H9 (cell line): ENCODE data around the gene VARS1. TPM values are rescaled to one million over a fixed set of nuclear protein-coding genes. Genes with fewer than 3 reads are reported as not detected.
A peak's percentile ranks its signal among the peaks of the same experiment; 100 is the strongest.
"Not testable (repeated sequence)": the region's sequence is repeated elsewhere in the genome, so short reads cannot be mapped to it uniquely, and the experiment has no call there.

Source experiments
- DNase-seq: peaks from one replicate; pipeline ENCODE4 v3.0.0-alpha.2; 2017
- H2AFZ ChIP-seq: one replicate; pipeline ENCODE4 v1.6.1; 2013; ENCODE audit warnings: mild to moderate bottlenecking, low read length, control low read depth, moderate library complexity
- H2AK5ac ChIP-seq: 2 replicates; pipeline ENCODE4 v1.6.1; 2013; ENCODE audit warnings: low read length, control low read depth, mixed read lengths; ENCODE audit not compliant: insufficient read length
- H2BK120ac ChIP-seq: one replicate; pipeline ENCODE4 v1.6.1; 2013; ENCODE audit warnings: low read depth, mild to moderate bottlenecking, low read length, control low read depth, inconsistent platforms; ENCODE audit not compliant: poor library complexity, severe bottlenecking
- H2BK12ac ChIP-seq: 2 replicates; pipeline ENCODE4 v1.6.1; 2013; ENCODE audit warnings: low read length, control low read depth, mixed read lengths, low read depth; ENCODE audit not compliant: insufficient read length
- H2BK15ac ChIP-seq: 2 replicates; pipeline ENCODE4 v1.6.1; 2013; ENCODE audit warnings: low read depth, low read length, control low read depth
- H2BK20ac ChIP-seq: one replicate; pipeline ENCODE4 v1.6.1; 2013; ENCODE audit warnings: low read depth, mild to moderate bottlenecking, low read length, control low read depth, inconsistent platforms; ENCODE audit not compliant: poor library complexity, severe bottlenecking
- H2BK5ac ChIP-seq: 2 replicates; pipeline ENCODE4 v1.6.1; 2013; ENCODE audit warnings: low read length, control low read depth, mixed read lengths; ENCODE audit not compliant: insufficient read length
- H3K14ac ChIP-seq: 2 replicates; pipeline ENCODE4 v1.6.1; 2013; ENCODE audit warnings: low read length, control low read depth; ENCODE audit not compliant: insufficient read depth
- H3K18ac ChIP-seq: 2 replicates; pipeline ENCODE4 v1.6.1; 2013; ENCODE audit warnings: low read depth, mild to moderate bottlenecking, mixed read lengths, low read length, control low read depth; ENCODE audit not compliant: insufficient read length
- H3K23ac ChIP-seq: 2 replicates; pipeline ENCODE4 v1.6.1; 2013; ENCODE audit warnings: low read length, control low read depth, mixed read lengths, low read depth; ENCODE audit not compliant: insufficient read length
- H3K23me2 ChIP-seq: 2 replicates; pipeline ENCODE4 v1.6.1; 2013; ENCODE audit warnings: low read depth, mild to moderate bottlenecking, mixed read lengths, low read length, control low read depth; ENCODE audit not compliant: insufficient read length, poor library complexity, severe bottlenecking
- H3K27ac ChIP-seq: 2 replicates; pipeline ENCODE4 v1.5.1; 2013; ENCODE audit warnings: low read length, control low read depth, mixed read lengths, low read depth; ENCODE audit not compliant: insufficient read length
- H3K27me3 ChIP-seq: 2 replicates; pipeline ENCODE4 v1.6.1; 2013; ENCODE audit warnings: low read length, control low read depth, inconsistent platforms; ENCODE audit not compliant: insufficient read depth
- H3K4ac ChIP-seq: 2 replicates; pipeline ENCODE4 v1.6.1; 2013; ENCODE audit warnings: low read depth, mild to moderate bottlenecking, control low read depth, inconsistent platforms, low read length, moderate library complexity
- H3K4me1 ChIP-seq: 2 replicates; pipeline ENCODE4 v1.6.1; 2013; ENCODE audit warnings: low read length, control low read depth, inconsistent platforms; ENCODE audit not compliant: insufficient read depth
- H3K4me2 ChIP-seq: 2 replicates; pipeline ENCODE4 v1.6.1; 2013; ENCODE audit warnings: low read length, control low read depth, mixed read lengths; ENCODE audit not compliant: insufficient read length, insufficient read depth
- H3K56ac ChIP-seq: 2 replicates; pipeline ENCODE4 v1.6.1; 2013; ENCODE audit warnings: low read depth, mild to moderate bottlenecking, mixed read lengths, low read length, control low read depth; ENCODE audit not compliant: insufficient read length
- H3K79me1 ChIP-seq: 2 replicates; pipeline ENCODE4 v1.6.1; 2013; ENCODE audit warnings: low read depth, mild to moderate bottlenecking, moderate library complexity, low read length, control low read depth, inconsistent platforms; ENCODE audit not compliant: insufficient read depth, poor library complexity, severe bottlenecking
- H3K79me2 ChIP-seq: 2 replicates; pipeline ENCODE4 v1.6.1; 2013; ENCODE audit warnings: low read length, control low read depth, inconsistent platforms; ENCODE audit not compliant: insufficient read depth
- H3K9ac ChIP-seq: 2 replicates; pipeline ENCODE4 v1.6.1; 2013; ENCODE audit warnings: low read length, control low read depth, mixed read lengths; ENCODE audit not compliant: insufficient read length; ENCODE audit errors: extremely low read depth
- H3K9me3 ChIP-seq: one replicate; pipeline ENCODE4 v1.6.1; 2013; ENCODE audit warnings: low read depth, low read length, inconsistent platforms; ENCODE audit not compliant: control insufficient read depth
- H3T11ph ChIP-seq: one replicate; pipeline ENCODE4 v1.6.1; 2013; ENCODE audit warnings: mild to moderate bottlenecking, low read length, control low read depth, inconsistent platforms
- H4K20me1 ChIP-seq: one replicate; pipeline ENCODE4 v1.6.1; 2013; ENCODE audit not compliant: control insufficient read depth, insufficient read length, insufficient read depth
- H4K5ac ChIP-seq: 2 replicates; pipeline ENCODE4 v1.6.1; 2013; ENCODE audit warnings: low read depth, mild to moderate bottlenecking, mixed read lengths, low read length, control low read depth; ENCODE audit not compliant: insufficient read length
- H4K8ac ChIP-seq: replicated peaks from 2 replicates; pipeline ENCODE4 v1.6.1; 2013; ENCODE audit warnings: low read length, control low read depth, mixed read lengths, low read depth; ENCODE audit not compliant: insufficient read length
- H4K91ac ChIP-seq: 2 replicates; pipeline ENCODE4 v1.6.1; 2013; ENCODE audit warnings: low read depth, mild to moderate bottlenecking, moderate library complexity, mixed read lengths, low read length, control low read depth; ENCODE audit not compliant: insufficient read length
- H3K27ac Mint-ChIP-seq, 3 experiments: 2 replicates in 2 of 3; 3 replicates in 1 of 3; pipeline ENCODE4 v1.8.0; 2020 to 2021; ENCODE audit warnings: mixed read lengths in 3 of 3, mild to moderate bottlenecking in 1 of 3, moderate library complexity in 1 of 3
- H3K27me3 Mint-ChIP-seq: 2 replicates; pipeline ENCODE4 v1.8.0; 2021; ENCODE audit warnings: low read depth, mild to moderate bottlenecking, moderate library complexity, mixed read lengths
- H3K36me3 Mint-ChIP-seq, 3 experiments: 2 replicates in 2 of 3; 3 replicates in 1 of 3; pipeline ENCODE4 v1.8.0; 2020 to 2021; ENCODE audit warnings: low read depth in 3 of 3, mixed read lengths in 3 of 3; ENCODE audit not compliant: insufficient read depth in 1 of 3
- H3K4me1 Mint-ChIP-seq, 2 experiments: 2 replicates each; pipeline ENCODE4 v1.8.0; 2020; ENCODE audit warnings: mixed read lengths in 2 of 2
- H3K4me3 Mint-ChIP-seq, 2 experiments: 2 replicates in 1 of 2; 3 replicates in 1 of 2; pipeline ENCODE4 v1.8.0; 2020 to 2021; ENCODE audit warnings: mild to moderate bottlenecking in 2 of 2, mixed read lengths in 2 of 2, moderate library complexity in 1 of 2
- H3K9me3 Mint-ChIP-seq, 2 experiments: 2 replicates in 1 of 2; 3 replicates in 1 of 2; pipeline ENCODE4 v1.8.0; 2020; ENCODE audit warnings: mild to moderate bottlenecking in 2 of 2, mixed read lengths in 2 of 2, moderate library complexity in 1 of 2
- CTCF ChIP-seq: fragments of 200-600 bp; sonication (generic); conservative IDR thresholded peaks from 3 replicates; pipeline ENCODE4 v1.8.0; 2021; ENCODE audit warnings: antibody characterized with exemption, mild to moderate bottlenecking
- WGBS: extraction: QIAGEN DNeasy Blood & Tissue Kit; methylation state at CpG from one replicate; pipeline ENCODE4 v1.1.7; 2013; ENCODE audit warnings: missing lambda C conversion rate, low lambda C conversion rate, mixed read lengths; ENCODE audit not compliant: insufficient read length; ENCODE audit errors: extremely low coverage; 5-methylcytosine and 5-hydroxymethylcytosine counted together
- total RNA-seq: library from RNA; stranded (reverse); gene quantifications from 2 replicates; pipeline ENCODE4 v1.2.1, GENCODE V29; 2021

The VARS1 gene
- total RNA-seq, 1 experiment from 2014 or later, result 154 TPM

GRCh38 chr6:31811645-31812044, 16.1 kb upstream of the VARS1 start:
- no peak overlapping the region for H4K8ac ChIP-seq

GRCh38 chr6:31808599-31808998, 13.0 kb upstream of the VARS1 start:
- not testable (repeated sequence) for H3K27ac ChIP-seq, H2AK5ac ChIP-seq, H4K20me1 ChIP-seq, H3K14ac ChIP-seq, DNase-seq, H3K4me1 ChIP-seq, H4K5ac ChIP-seq, H3K4me2 ChIP-seq, H3K23me2 ChIP-seq, H2BK15ac ChIP-seq, H3K18ac ChIP-seq, H3T11ph ChIP-seq, H2BK5ac ChIP-seq, H3K79me1 ChIP-seq, H3K27ac Mint-ChIP-seq, H3K9me3 ChIP-seq, H2BK12ac ChIP-seq, H3K4ac ChIP-seq, H3K9me3 Mint-ChIP-seq, H3K27me3 Mint-ChIP-seq, H3K27me3 ChIP-seq, H2BK20ac ChIP-seq, H2AFZ ChIP-seq, H3K9ac ChIP-seq, H3K23ac ChIP-seq, H2BK120ac ChIP-seq, H4K91ac ChIP-seq, H3K79me2 ChIP-seq, H4K8ac ChIP-seq, H3K4me3 Mint-ChIP-seq, H3K56ac ChIP-seq
- Mint-ChIP-seq H3K4me1 (peaks cover 5 to 13% of the 10 kb centered on the region in 2 experiments), H3K36me3 (peaks cover 0 to 13% (median 6%) of the 10 kb centered on the region in 3 experiments; a peak in 4 of 7 replicates)
- no CpG with 5 or more reads among the region's 10 CpGs for WGBS

More at GRCh38 chr6:31811645-31812044, 16.1 kb upstream of the VARS1 start:
- no peak overlapping the region for H2BK15ac ChIP-seq
- no peak overlapping the region for H3K18ac ChIP-seq
- H2AFZ ChIP-seq, result no peak overlapping the region
- H3K79me2 ChIP-seq, result no peaks in the 10 kb centered on the region
- no peaks in the 10 kb centered on the region for H3K79me1 ChIP-seq
- H3K4ac ChIP-seq, result no peak overlapping the region
- no peak for TF ChIP-seq CTCF
- H2BK12ac ChIP-seq, result no peak overlapping the region
- H3K4me1 ChIP-seq, result no peaks in the 10 kb centered on the region
- H4K91ac ChIP-seq, result peak overlapping the region; percentile 28
- H2BK20ac ChIP-seq, result no peak overlapping the region
- H3K9ac ChIP-seq, result no peak overlapping the region
- H3K23ac ChIP-seq, result no peak overlapping the region
- no peak overlapping the region for H3K56ac ChIP-seq
- no peak overlapping the region for H3K4me2 ChIP-seq
- H3K27me3 Mint-ChIP-seq, result 0 out of 2 replicates have a peak, but pooled peaks cover 2% of the 10 kb centered on the region
- peaks cover 5% of the 10 kb centered on the region for H3K23me2 ChIP-seq
- H3T11ph ChIP-seq, result no peak overlapping the region
- no peak overlapping the region for H2BK5ac ChIP-seq
- no peak overlapping the region for H3K27ac ChIP-seq
- H3K9me3 Mint-ChIP-seq, result peaks cover 3 to 4% of the 10 kb centered on the region in 2 experiments; a peak in 3 of 5 replicates
- H3K36me3 Mint-ChIP-seq, result peaks cover 0 to 3% (median 2%) of the 10 kb centered on the region in 3 experiments; a peak in 2 of 7 replicates
- WGBS, result no CpG with 5 or more reads among the region's 12 CpGs
- no peak overlapping the region for H3K27ac Mint-ChIP-seq
- H4K20me1 ChIP-seq, result no peaks in the 10 kb centered on the region
- no peak overlapping the region for H3K4me3 Mint-ChIP-seq
- H3K4me1 Mint-ChIP-seq, result peaks cover 7 to 9% of the 10 kb centered on the region in 2 experiments
- H4K5ac ChIP-seq, result no peak overlapping the region
- H3K14ac ChIP-seq, result no peak overlapping the region
- H3K27me3 ChIP-seq, result no peaks in the 10 kb centered on the region
- no peak overlapping the region for H2AK5ac ChIP-seq
- no peaks in the 10 kb centered on the region for H3K9me3 ChIP-seq
- H2BK120ac ChIP-seq, result no peak overlapping the region
- no peak for DNase-seq
